Measurements from ENCODE around the gene TPM1.

GRCh38 chr15:63050731-63051155 lies 8.2 kb downstream of the TPM1 start:
- TF ChIP-seq CTCF (IDR thresholded peaks at IDR 0.05) (no peak), ZFX (IDR thresholded peaks at IDR 0.05; ENCODE audit: borderline replicate concordance) (no peak)
